Parathyroid adenoma (tissue), 2 donors: Measurements from ENCODE around the gene CERT1.

Experiments used
- H2AFZ ChIP-seq: fragments of 300-600 bp; sonication (generic); one replicate; pipeline ENCODE4 v1.7.0; 2017; ENCODE audit warnings: antibody characterized with exemption, mild to moderate bottlenecking
- H3K27ac ChIP-seq: fragments of 300-600 bp; sonication (generic); one replicate; pipeline ENCODE4 v1.7.0; 2017
- H3K27me3 ChIP-seq: fragments of 300-600 bp; sonication (generic); one replicate; pipeline ENCODE4 v1.7.0; 2017; ENCODE audit warnings: low read length; ENCODE audit not compliant: control insufficient read depth, insufficient read depth
- H3K36me3 ChIP-seq: fragments of 300-600 bp; sonication (generic); one replicate; pipeline ENCODE4 v1.7.0; 2017; ENCODE audit warnings: low read length; ENCODE audit not compliant: control insufficient read depth, insufficient read depth
- H3K4me1 ChIP-seq: fragments of 300-600 bp; sonication (generic); one replicate; pipeline ENCODE4 v1.7.0; 2017; ENCODE audit warnings: control low read depth
- H3K4me2 ChIP-seq: fragments of 300-600 bp; sonication (generic); one replicate; pipeline ENCODE4 v1.7.0; 2017; ENCODE audit warnings: low read length
- H3K4me3 ChIP-seq: fragments of 300-600 bp; sonication (generic); one replicate; pipeline ENCODE4 v1.7.0; 2017; ENCODE audit warnings: low read depth, low read length
- H3K79me2 ChIP-seq: fragments of 300-600 bp; sonication (generic); one replicate; pipeline ENCODE4 v1.7.0; 2017; ENCODE audit warnings: control low read depth
- H3K9ac ChIP-seq: fragments of 300-600 bp; sonication (generic); one replicate; pipeline ENCODE4 v1.7.0; 2017; ENCODE audit warnings: mild to moderate bottlenecking
- H3K9me3 ChIP-seq: fragments of 300-600 bp; sonication (generic); one replicate; pipeline ENCODE4 v1.7.0; 2017; ENCODE audit warnings: low read length; ENCODE audit not compliant: control insufficient read depth
- CTCF ChIP-seq: fragments of 300-600 bp; sonication (generic); IDR thresholded peaks from one replicate; pipeline ENCODE4 v1.7.0; 2017; ENCODE audit warnings: antibody characterized with exemption, mild to moderate bottlenecking
- donor health status: primary hyperparathyroidism.

The CERT1 gene

GRCh38 chr5:75342836-75343235 is 168.6 kb downstream of the CERT1 start:
- peaks cover 6% of the 10 kb centered on the region for H3K4me1 ChIP-seq
- no peak overlapping the region for H3K4me3 ChIP-seq
- peaks cover 16% of the 10 kb centered on the region for H3K79me2 ChIP-seq

DNA sequence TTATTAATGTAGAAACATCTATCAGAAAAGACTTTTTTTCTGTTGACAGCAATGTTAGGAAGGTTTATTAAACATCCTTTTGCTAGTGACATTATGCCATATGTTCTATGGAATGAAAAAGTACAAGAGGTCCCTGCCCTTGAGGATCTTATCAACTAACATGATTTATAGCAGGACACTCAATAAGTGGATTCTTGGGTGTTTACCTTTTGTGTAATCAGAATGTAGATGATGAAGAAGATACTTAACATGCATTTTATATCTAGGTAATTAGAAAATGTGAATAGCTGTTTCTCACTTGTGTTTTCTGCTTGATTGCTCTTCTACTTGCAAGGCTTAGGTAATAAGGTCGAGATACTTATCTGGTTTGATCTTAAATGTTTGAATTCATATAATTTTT is 169.5 kb downstream of the CERT1 start:
- Histone ChIP-seq H3K27ac (no peak overlapping the region), H3K79me2 (peaks cover 17% of the 10 kb centered on the region), H3K4me3 (no peak overlapping the region), H3K9ac (no peak overlapping the region), H3K36me3 (no peaks in the 10 kb centered on the region), H2AFZ (no peak overlapping the region), H3K4me1 (peaks cover 6% of the 10 kb centered on the region), H3K4me2 (no peak overlapping the region), H3K27me3 (no peaks in the 10 kb centered on the region), H3K9me3 (no peaks in the 10 kb centered on the region)
- TF ChIP-seq CTCF, result no peak

More at GRCh38 chr5:75342836-75343235, 168.6 kb downstream of the CERT1 start:
- no peaks in the 10 kb centered on the region for H3K27me3 ChIP-seq
- no peak overlapping the region for H3K4me2 ChIP-seq
- no peak for TF ChIP-seq CTCF
- H3K36me3 ChIP-seq, result no peaks in the 10 kb centered on the region
- no peaks in the 10 kb centered on the region for H3K9me3 ChIP-seq
- no peak overlapping the region for H2AFZ ChIP-seq
- no peak overlapping the region for H3K9ac ChIP-seq
- H3K27ac ChIP-seq, result no peak overlapping the region

DNA sequence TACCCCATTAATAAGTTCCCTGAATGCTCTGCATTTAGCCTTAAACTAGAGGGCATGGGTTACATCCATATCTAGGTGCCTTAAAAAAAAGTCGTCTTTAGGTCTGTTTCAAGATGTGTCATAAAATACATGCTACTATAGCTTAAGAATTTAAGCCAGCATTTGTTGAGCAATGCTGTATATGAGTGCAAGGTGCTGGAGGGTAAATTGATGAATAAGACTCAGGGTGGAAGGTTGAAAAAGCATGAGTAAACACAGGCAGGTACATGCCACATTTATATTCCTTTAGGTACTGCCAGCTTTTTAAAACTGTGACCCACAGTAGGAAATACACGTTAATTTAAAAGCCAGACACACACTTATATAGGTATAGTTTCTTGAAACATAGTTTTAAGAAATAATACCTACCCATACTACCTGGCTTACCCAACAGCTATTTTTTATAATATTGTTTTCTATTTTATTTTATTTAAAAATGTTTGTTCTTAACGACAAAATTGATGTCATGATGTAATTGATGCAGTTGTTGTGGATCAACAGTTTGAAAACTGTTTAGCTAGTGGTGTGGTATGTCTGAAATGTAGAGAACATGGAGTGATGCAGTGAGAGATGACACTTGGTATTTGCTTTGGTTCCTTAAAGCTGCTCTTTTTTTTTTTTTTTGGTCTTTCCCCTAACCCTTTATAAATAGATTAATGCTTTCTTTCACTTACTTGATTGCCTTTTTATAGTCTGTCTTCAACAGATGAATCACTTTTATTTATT is 170.5 kb downstream of the CERT1 start:
- H3K4me2 ChIP-seq, result no peak overlapping the region
- peaks cover 17% of the 10 kb centered on the region for H3K79me2 ChIP-seq
- no peak overlapping the region for H3K9ac ChIP-seq
- H3K36me3 ChIP-seq, result no peaks in the 10 kb centered on the region
- no peaks in the 10 kb centered on the region for H3K27me3 ChIP-seq
- H3K4me1 ChIP-seq, result peaks cover 8% of the 10 kb centered on the region
- TF ChIP-seq CTCF, result no peak
- H2AFZ ChIP-seq, result no peak overlapping the region
- H3K9me3 ChIP-seq, result no peaks in the 10 kb centered on the region
- H3K4me3 ChIP-seq, result no peak overlapping the region
- no peak overlapping the region for H3K27ac ChIP-seq

GRCh38 chr5:75338408-75338807 is 173.0 kb downstream of the CERT1 start:
- H3K36me3 ChIP-seq, result no peaks in the 10 kb centered on the region
- no peak overlapping the region for H3K27ac ChIP-seq
- peaks cover 9% of the 10 kb centered on the region for H3K4me1 ChIP-seq
- no peak overlapping the region for H3K9ac ChIP-seq
- no peak overlapping the region for H2AFZ ChIP-seq
- H3K27me3 ChIP-seq, result no peaks in the 10 kb centered on the region
- H3K9me3 ChIP-seq, result no peaks in the 10 kb centered on the region
- peak overlapping the region; percentile 80 for H3K4me2 ChIP-seq
- no peak for TF ChIP-seq CTCF
- H3K4me3 ChIP-seq, result peak overlapping the region; percentile 79
- H3K79me2 ChIP-seq, result peaks cover 17% of the 10 kb centered on the region
